ENCODE measurements around the gene CLVS2.

Gene CLVS2, protein sequence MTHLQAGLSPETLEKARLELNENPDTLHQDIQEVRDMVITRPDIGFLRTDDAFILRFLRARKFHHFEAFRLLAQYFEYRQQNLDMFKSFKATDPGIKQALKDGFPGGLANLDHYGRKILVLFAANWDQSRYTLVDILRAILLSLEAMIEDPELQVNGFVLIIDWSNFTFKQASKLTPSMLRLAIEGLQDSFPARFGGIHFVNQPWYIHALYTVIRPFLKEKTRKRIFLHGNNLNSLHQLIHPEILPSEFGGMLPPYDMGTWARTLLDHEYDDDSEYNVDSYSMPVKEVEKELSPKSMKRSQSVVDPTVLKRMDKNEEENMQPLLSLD

DNA sequence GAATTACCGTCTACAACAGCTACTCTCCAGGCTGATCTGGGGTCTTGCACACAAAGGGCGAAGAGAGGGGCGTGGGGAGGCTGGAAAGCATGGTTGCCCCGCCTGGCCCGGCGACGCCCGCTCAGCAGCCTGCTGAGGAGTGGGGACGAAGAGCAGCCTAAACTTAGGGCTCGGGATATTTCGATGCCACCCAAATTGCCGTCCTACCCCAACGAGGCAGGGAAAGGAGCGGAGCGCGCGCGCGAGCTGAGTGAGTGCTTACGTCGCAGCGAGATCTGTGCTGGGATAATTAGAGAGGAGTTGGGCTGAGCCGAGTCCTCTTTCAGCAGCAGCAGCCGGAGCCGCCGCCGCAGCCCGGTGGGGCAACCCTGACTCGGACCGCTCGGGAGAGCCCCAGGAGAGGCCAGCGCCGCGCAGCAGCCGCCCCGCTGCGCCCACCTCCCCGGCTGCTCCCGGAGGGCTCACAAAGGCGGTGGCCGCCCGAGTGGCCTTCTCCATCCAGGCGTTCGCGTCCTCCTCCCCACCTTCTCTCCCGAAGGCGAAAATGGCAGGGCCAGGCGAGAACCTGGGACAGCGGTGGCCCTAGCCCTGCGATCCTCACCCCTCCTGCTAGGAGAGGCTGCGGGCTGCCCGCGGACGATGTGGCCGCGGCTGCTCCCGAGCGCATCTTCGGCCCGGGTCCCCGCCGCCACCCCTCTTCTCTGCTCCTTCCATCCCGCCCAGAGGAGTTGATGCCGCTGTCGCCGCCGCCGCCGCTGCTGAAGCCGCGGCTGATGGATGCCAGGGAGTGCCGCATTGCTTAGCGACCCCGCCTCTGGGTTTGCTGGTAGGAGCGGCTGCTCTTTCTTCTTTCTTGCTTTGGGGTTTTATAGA lies at the start of gene CLVS2:
TSS of gene CLVS2 (plus strand) at position 315 of the 873 bp plus-strand sequence. CDS start 1,543 bp downstream, outside the sequence.
- TF ChIP-seq, protein P1, sequence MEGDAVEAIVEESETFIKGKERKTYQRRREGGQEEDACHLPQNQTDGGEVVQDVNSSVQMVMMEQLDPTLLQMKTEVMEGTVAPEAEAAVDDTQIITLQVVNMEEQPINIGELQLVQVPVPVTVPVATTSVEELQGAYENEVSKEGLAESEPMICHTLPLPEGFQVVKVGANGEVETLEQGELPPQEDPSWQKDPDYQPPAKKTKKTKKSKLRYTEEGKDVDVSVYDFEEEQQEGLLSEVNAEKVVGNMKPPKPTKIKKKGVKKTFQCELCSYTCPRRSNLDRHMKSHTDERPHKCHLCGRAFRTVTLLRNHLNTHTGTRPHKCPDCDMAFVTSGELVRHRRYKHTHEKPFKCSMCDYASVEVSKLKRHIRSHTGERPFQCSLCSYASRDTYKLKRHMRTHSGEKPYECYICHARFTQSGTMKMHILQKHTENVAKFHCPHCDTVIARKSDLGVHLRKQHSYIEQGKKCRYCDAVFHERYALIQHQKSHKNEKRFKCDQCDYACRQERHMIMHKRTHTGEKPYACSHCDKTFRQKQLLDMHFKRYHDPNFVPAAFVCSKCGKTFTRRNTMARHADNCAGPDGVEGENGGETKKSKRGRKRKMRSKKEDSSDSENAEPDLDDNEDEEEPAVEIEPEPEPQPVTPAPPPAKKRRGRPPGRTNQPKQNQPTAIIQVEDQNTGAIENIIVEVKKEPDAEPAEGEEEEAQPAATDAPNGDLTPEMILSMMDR (conservative IDR thresholded peaks at IDR 0.05; ENCODE audit: control insufficient read depth, insufficient read depth, low read depth, low read length): no peak
- H3K4me3 ChIP-seq (ENCODE audit: control insufficient read depth, low read depth, low read length): peak within 1 kb of the TSS; percentile 39
- peak; percentile 38 for DNase-seq (ENCODE audit: low read depth)

- H3K4me3 ChIP-seq (ENCODE audit: control insufficient read depth, low read depth, low read length): no peak overlapping the region
- peak; percentile 26 for DNase-seq (ENCODE audit: low read depth)
- TF ChIP-seq, protein P1 (conservative IDR thresholded peaks at IDR 0.05; ENCODE audit: control insufficient read depth, insufficient read depth, low read depth, low read length): peak; percentile 56
Measured at GRCh38 chr6:122947355-122947754, 48.7 kb upstream of the CLVS2 start.

GRCh38 chr6:122953766-122954165 lies 42.3 kb upstream of the CLVS2 start:
- TF ChIP-seq, protein P1 (conservative IDR thresholded peaks at IDR 0.05; ENCODE audit: control insufficient read depth, insufficient read depth, low read depth, low read length): no peak
- peak; percentile 52 for DNase-seq (ENCODE audit: low read depth)
- H3K4me3 ChIP-seq (ENCODE audit: control insufficient read depth, low read depth, low read length): no peak overlapping the region

DNA sequence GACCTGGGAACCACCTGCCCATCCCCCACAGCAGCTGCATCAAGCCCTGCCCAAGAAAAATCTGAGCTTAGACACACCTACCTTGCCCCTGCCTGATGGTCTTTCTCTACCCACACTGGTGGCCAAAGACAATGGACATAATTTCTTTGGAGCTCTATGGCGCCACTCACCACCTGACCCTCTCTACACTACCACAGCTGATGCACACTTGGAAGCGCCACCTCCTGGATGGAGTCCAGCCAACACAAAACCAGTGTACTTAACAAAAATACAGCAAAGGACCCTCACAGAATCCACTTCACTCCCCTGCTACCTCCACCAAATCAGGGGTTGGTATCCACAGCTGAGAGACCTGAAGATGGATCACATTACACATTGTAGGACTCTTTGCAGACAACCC lies 39.7 kb upstream of the CLVS2 start:
- TF ChIP-seq, protein P1 (conservative IDR thresholded peaks at IDR 0.05; ENCODE audit: control insufficient read depth, insufficient read depth, low read depth, low read length): no peak
- no peak for DNase-seq (ENCODE audit: low read depth)
- no peak overlapping the region for H3K4me3 ChIP-seq (ENCODE audit: control insufficient read depth, low read depth, low read length)

- no peak overlapping the region for H3K4me3 ChIP-seq (ENCODE audit: control insufficient read depth, low read depth, low read length)
- TF ChIP-seq, protein P1 (conservative IDR thresholded peaks at IDR 0.05; ENCODE audit: control insufficient read depth, insufficient read depth, low read depth, low read length): no peak
- no peak for DNase-seq (ENCODE audit: low read depth)
Measured at GRCh38 chr6:122962000-122962624, 33.9 kb upstream of the CLVS2 start.

- no peak for DNase-seq (ENCODE audit: low read depth)
- TF ChIP-seq, protein P1 (conservative IDR thresholded peaks at IDR 0.05; ENCODE audit: control insufficient read depth, insufficient read depth, low read depth, low read length): no peak
Measured at GRCh38 chr6:122969999-122970533, 26.0 kb upstream of the CLVS2 start.

More at GRCh38 chr6:122969999-122970533, 26.0 kb upstream of the CLVS2 start:
- H3K4me3 ChIP-seq (ENCODE audit: control insufficient read depth, low read depth, low read length): no peak overlapping the region

Measured in fibroblast of mammary gland (primary cell).